OCI-LY7 (cell line): Measurements from ENCODE around the gene EXOC4. TPM values are rescaled to one million over a fixed set of nuclear protein-coding genes. Genes with fewer than 3 reads are reported as not detected.

Source experiments
- BruUV-seq: library from RNA; stranded (reverse); fragments of 400-500 nt; replicated peaks from 2 replicates; lab custom pipeline; 2021; lab: Mats Ljungman, UMichigan
- CTCF ChIA-PET: fragments of 300-600 bp; sonication (Branson Sonifier 250); formaldehyde crosslinking; loops from one replicate; lab custom pipeline; 2022; ENCODE audit warnings: antibody characterized with exemption; ENCODE audit not compliant: unreplicated experiment; lab: Charles Lee
- POLR2A ChIA-PET: fragments of 300-600 bp; sonication (Branson Sonifier 250); formaldehyde crosslinking; loops from one replicate; lab custom pipeline; 2022; ENCODE audit warnings: antibody characterized with exemption; lab: Charles Lee
- DNase-seq: peaks from one replicate; pipeline ENCODE4 v3.0.0-alpha.2; 2015; ENCODE audit warnings: low spot score
- H2AFZ ChIP-seq: fragments of 200-600 bp; sonication (generic), shearing (Covaris generic); 2 replicates; pipeline ENCODE4 v1.6.1; 2014; ENCODE audit warnings: mild to moderate bottlenecking, antibody characterized with exemption, low read length, moderate library complexity
- H3K27ac ChIP-seq: fragments of 200-600 bp; sonication (generic); 2 replicates; pipeline ENCODE4 v1.5.1; 2014; ENCODE audit warnings: mixed run types, low read depth, mild to moderate bottlenecking, moderate library complexity, low read length, inconsistent platforms; ENCODE audit not compliant: poor library complexity, severe bottlenecking
- H3K36me3 ChIP-seq: fragments of 200-600 bp; sonication (generic); 2 replicates; pipeline ENCODE4 v1.6.1; 2014; ENCODE audit warnings: mild to moderate bottlenecking, antibody characterized with exemption, low read length, moderate library complexity, mixed read lengths; ENCODE audit not compliant: insufficient read depth
- H3K4me1 ChIP-seq: fragments of 200-600 bp; sonication (generic); 2 replicates; pipeline ENCODE4 v1.5.1; 2014; ENCODE audit warnings: mild to moderate bottlenecking, low read length; ENCODE audit not compliant: insufficient read depth, poor library complexity, severe bottlenecking
- H3K4me2 ChIP-seq: fragments of 200-600 bp; sonication (generic); 2 replicates; pipeline ENCODE4 v1.6.1; 2014; ENCODE audit warnings: mild to moderate bottlenecking, low read length
- H3K4me3 ChIP-seq: fragments of 200-600 bp; sonication (generic); 2 replicates; pipeline ENCODE4 v1.5.1; 2014; ENCODE audit warnings: mild to moderate bottlenecking, low read depth, low read length; ENCODE audit not compliant: poor library complexity, severe bottlenecking
- H3K79me2 ChIP-seq: fragments of 200-600 bp; sonication (generic); 2 replicates; pipeline ENCODE4 v1.6.1; 2016; ENCODE audit warnings: low read depth, mild to moderate bottlenecking, low read length, moderate library complexity, mixed read lengths; ENCODE audit not compliant: insufficient read depth
- H3K9me2 ChIP-seq: fragments of 200-600 bp; sonication (generic); 2 replicates; pipeline ENCODE4 v1.6.1; 2016; ENCODE audit warnings: mild to moderate bottlenecking, low read length, mixed read lengths; ENCODE audit not compliant: insufficient read depth
- H3K9me3 ChIP-seq: fragments of 200-600 bp; sonication (generic); 2 replicates; pipeline ENCODE4 v1.6.1; 2014; ENCODE audit warnings: mild to moderate bottlenecking, mixed run types, low read length, mixed read lengths
- H4K20me1 ChIP-seq: fragments of 200-600 bp; sonication (generic); 2 replicates; pipeline ENCODE4 v1.6.1; 2014; ENCODE audit warnings: mild to moderate bottlenecking, antibody characterized with exemption, low read length, moderate library complexity, mixed read lengths; ENCODE audit not compliant: insufficient read depth
- CTCF ChIP-seq: fragments of 200-600 bp; sonication (generic); conservative IDR thresholded peaks from 2 replicates; pipeline ENCODE4 v1.5.1; 2014; ENCODE audit warnings: mild to moderate bottlenecking, antibody characterized with exemption, low read length, moderate library complexity, mixed read lengths
- EZH2phosphoT487 ChIP-seq: fragments of 200-600 bp; sonication (generic); IDR thresholded peaks from 2 replicates; pipeline ENCODE4 v1.6.1; 2018; ENCODE audit warnings: low read depth, borderline replicate concordance, mild to moderate bottlenecking, mixed run types, antibody characterized with exemption, low read length, moderate library complexity, mixed read lengths
- intact Hi-C: fragments of 100-400 bp; cut with micrococcal nuclease; formaldehyde crosslinking; loops from one replicate; pipeline ENCODE4 v1.10.0; 2022; ENCODE audit not compliant: unreplicated experiment
- total RNA-seq, 2 experiments: library from RNA; depleted of rRNA in 1 of 2; stranded (reverse); fragments of >200 nt in 1 of 2; shearing (Covaris generic) in 1 of 2; gene quantifications; 2 replicates each; pipeline ENCODE4 v1.2.3, GENCODE V29; 2014 to 2022

The EXOC4 gene
- total RNA-seq, 2 experiments from 2014 or later = 75.1 to 93.2 TPM

- Histone ChIP-seq H3K27ac (no peak overlapping the region), H3K4me2 (no peak overlapping the region), H3K9me2 (no peaks in the 10 kb centered on the region), H4K20me1 (no peaks in the 10 kb centered on the region), H3K9me3 (no peaks in the 10 kb centered on the region), H3K4me3 (no peak overlapping the region), H3K36me3 (no peaks in the 10 kb centered on the region), H2AFZ (no peak overlapping the region), H3K4me1 (no peaks in the 10 kb centered on the region), H3K79me2 (no peaks in the 10 kb centered on the region)
- POLR2A ChIA-PET = no interaction called here
- intact Hi-C loops = no loop called here
- DNase-seq = no peak
- TF ChIP-seq CTCF (no peak), EZH2phosphoT487 (no peak)
- BruUV-seq = no TSS peak
- CTCF ChIA-PET = no interaction called here
These were observed 746.3 kb downstream of the EXOC4 start for GRCh38 chr7:133999178-133999577.

GRCh38 chr7:134004829-134005505, 752.1 kb downstream of the EXOC4 start:
- no TSS peak for BruUV-seq
- no peaks in the 10 kb centered on the region for H3K4me1 ChIP-seq
- H3K36me3 ChIP-seq = no peaks in the 10 kb centered on the region
- TF ChIP-seq CTCF = no peak
- TF ChIP-seq EZH2phosphoT487 = no peak
- H3K9me3 ChIP-seq = no peaks in the 10 kb centered on the region
- no peak overlapping the region for H3K4me2 ChIP-seq
- no peak overlapping the region for H3K4me3 ChIP-seq
- intact Hi-C loops = no loop called here
- CTCF ChIA-PET = no interaction called here
- no peak overlapping the region for H2AFZ ChIP-seq
- no peaks in the 10 kb centered on the region for H3K9me2 ChIP-seq
- POLR2A ChIA-PET = no interaction called here
- no peak overlapping the region for H3K27ac ChIP-seq
- H4K20me1 ChIP-seq = no peaks in the 10 kb centered on the region
- no peak for DNase-seq
- no peaks in the 10 kb centered on the region for H3K79me2 ChIP-seq

- H3K79me2 ChIP-seq = no peaks in the 10 kb centered on the region
- TF ChIP-seq CTCF = no peak
- no peak for TF ChIP-seq EZH2phosphoT487
- intact Hi-C loops = no loop called here
- no peak for DNase-seq
- H2AFZ ChIP-seq = no peak overlapping the region
- no peaks in the 10 kb centered on the region for H3K4me1 ChIP-seq
- no TSS peak for BruUV-seq
- H3K36me3 ChIP-seq = no peaks in the 10 kb centered on the region
- ChIA-PET POLR2A (interaction anchor here (0.9 to 1.8 kb wide), 2 partner anchors 15 to 78 kb away, joined by 3 to 6 read pairs; no protein-coding TSS in a partner anchor), CTCF (no interaction called here)
- H3K9me2 ChIP-seq = no peaks in the 10 kb centered on the region
- H4K20me1 ChIP-seq = no peaks in the 10 kb centered on the region
- no peaks in the 10 kb centered on the region for H3K9me3 ChIP-seq
- H3K4me2 ChIP-seq = no peak overlapping the region
- H3K4me3 ChIP-seq = no peak overlapping the region
- no peak overlapping the region for H3K27ac ChIP-seq
These were observed 756.6 kb downstream of the EXOC4 start for GRCh38 chr7:134009314-134010110.
